HepG2 (cell line): ENCODE results near the gene DSCAML1. TPM values are rescaled to one million over a fixed set of nuclear protein-coding genes. Genes with fewer than 3 reads are reported as not detected.
A peak's percentile ranks its signal among the peaks of the same experiment; 100 is the strongest.

Experiments used
- AHR ChIP-seq: IDR thresholded peaks from 2 replicates; pipeline ENCODE4 v1.6.1; 2018; ENCODE audit warnings: missing genetic modification reagents, missing compliant biosample characterization
- CEBPG ChIP-seq: IDR thresholded peaks from 2 replicates; pipeline ENCODE4 v1.6.1; 2016
- ELF3 ChIP-seq: IDR thresholded peaks from 2 replicates; pipeline ENCODE4 v1.6.1; 2016; ENCODE audit warnings: missing genetic modification reagents, missing compliant biosample characterization
- FOXK2 ChIP-seq: fragments of 450-650 bp; IDR thresholded peaks from 2 replicates; pipeline ENCODE4 v1.6.1; 2016
- HMG20B ChIP-seq: conservative IDR thresholded peaks from 2 replicates; pipeline ENCODE4 v1.6.1; 2016; ENCODE audit warnings: missing genetic modification reagents, missing compliant biosample characterization
- MAFK ChIP-seq, 2 experiments: IDR thresholded peaks in 1 of 2; conservative IDR thresholded peaks in 1 of 2; 2 replicates each; pipeline ENCODE4 v1.6.1; 2011; ENCODE audit warnings: improper control_type of control experiment in 2 of 2, low read length in 2 of 2
- MAX ChIP-seq: IDR thresholded peaks from 2 replicates; pipeline ENCODE4 v1.6.1; 2012; ENCODE audit warnings: inconsistent platforms
- MLXIP ChIP-seq: sonication (generic); formaldehyde crosslinking; IDR thresholded peaks from 2 replicates; pipeline ENCODE4 v1.9.0; 2021; ENCODE audit warnings: missing genetic modification reagents, borderline replicate concordance
- NR0B2 ChIP-seq: sonication (generic); formaldehyde crosslinking; IDR thresholded peaks from 2 replicates; pipeline ENCODE4 v1.4.0; 2020; ENCODE audit warnings: mild to moderate bottlenecking, missing genetic modification reagents
- PREB ChIP-seq: sonication (generic); formaldehyde crosslinking; IDR thresholded peaks from 2 replicates; pipeline ENCODE4 v1.4.0; 2020; ENCODE audit warnings: missing genetic modification reagents
- RCOR2 ChIP-seq: IDR thresholded peaks from 2 replicates; pipeline ENCODE4 v1.6.1; 2016; ENCODE audit warnings: missing biosample characterization, missing genetic modification reagents
- TEF ChIP-seq: sonication (generic); formaldehyde crosslinking; IDR thresholded peaks from 2 replicates; pipeline ENCODE4 v1.5.0; 2020; ENCODE audit warnings: missing genetic modification reagents
- TIGD3 ChIP-seq: sonication (generic); formaldehyde crosslinking; IDR thresholded peaks from 2 replicates; pipeline ENCODE4 v1.5.1; 2020; ENCODE audit warnings: mild to moderate bottlenecking, missing genetic modification reagents, borderline replicate concordance
- ZBTB38 ChIP-seq: sonication (generic); formaldehyde crosslinking; IDR thresholded peaks from 2 replicates; pipeline ENCODE4 v1.5.1; 2020; ENCODE audit warnings: mild to moderate bottlenecking, missing genetic modification reagents
- ZFX ChIP-seq: sonication (generic); formaldehyde crosslinking; IDR thresholded peaks from 2 replicates; pipeline ENCODE4 v1.4.0; 2020; ENCODE audit warnings: mild to moderate bottlenecking, low read depth, missing genetic modification reagents, moderate library complexity
- ZFYVE20 ChIP-seq: sonication (generic); formaldehyde crosslinking; IDR thresholded peaks from 2 replicates; pipeline ENCODE4 v1.8.0; 2023; ENCODE audit warnings: low read depth, mild to moderate bottlenecking, moderate library complexity, missing genetic modification reagents, borderline replicate concordance
- ZNF17 ChIP-seq: sonication (generic); formaldehyde crosslinking; IDR thresholded peaks from 2 replicates; pipeline ENCODE4 v1.5.0; 2020; ENCODE audit warnings: mild to moderate bottlenecking, missing genetic modification reagents
- ZNF362 ChIP-seq: sonication (generic); formaldehyde crosslinking; IDR thresholded peaks from 2 replicates; pipeline ENCODE4 v1.4.0; 2020; ENCODE audit warnings: missing genetic modification reagents, mild to moderate bottlenecking, borderline replicate concordance
- ZNF382 ChIP-seq: sonication (generic); formaldehyde crosslinking; IDR thresholded peaks from 2 replicates; pipeline ENCODE4 v1.5.0; 2020; ENCODE audit warnings: missing genetic modification reagents, mild to moderate bottlenecking, borderline replicate concordance
- ZNF770 ChIP-seq: sonication (generic); formaldehyde crosslinking; IDR thresholded peaks from 2 replicates; pipeline ENCODE4 v1.5.0; 2020; ENCODE audit warnings: mild to moderate bottlenecking, missing genetic modification reagents
- polyA plus RNA-seq, 8 experiments: library from polyadenylated mRNA; depleted of rRNA in 3 of 8; stranded (reverse) in 7 of 8; unstranded in 1 of 8; fragments of >200 nt; fragmentation: Illumina TruSeq in 4 of 8; extraction: Trizol in 4 of 8; gene quantifications; 2 replicates each; pipeline versions ENCODE4 v1.2.1 to v1.2.3, GENCODE V29; 2011 to 2016; ENCODE audit warnings: low read depth in 4 of 8, missing spikeins in 1 of 8, mixed read lengths in 1 of 8; ENCODE audit not compliant: insufficient read depth in 1 of 8
- total RNA-seq, 5 experiments: library from RNA; depleted of rRNA; stranded (reverse); fragments of >200 nt; fragmentation: Illumina TruSeq; extraction: Trizol; gene quantifications; 2 replicates each; pipeline ENCODE4 v1.2.3, GENCODE V29; 2016; ENCODE audit warnings: low read depth in 1 of 5

The DSCAML1 gene
- total and polyA plus RNA-seq, 2 of the 13 experiments (the other 11 are each of a cell fraction or from before 2014, with no cell fraction given), result 0.29 to 0.40 TPM

GRCh38 chr11:117816151-117816741 is 19.2 kb upstream of the DSCAML1 start (continued):
- TF ChIP-seq ZNF382 (CRISPR knock-in tag) (no peak), AHR (CRISPR knock-in tag) (no peak), ELF3 (CRISPR knock-in tag) (no peak), ZNF17 (no peak), HMG20B (no peak), TEF (no peak), NR0B2 (no peak), MAX (0 out of 2 replicates have a peak, but pooled peaks have one; percentile 13), MLXIP (no peak), TIGD3 (CRISPR knock-in tag) (no peak), ZBTB38 (CRISPR knock-in tag) (peak; percentile 16; the same call in 1 of the 2 replicates), FOXK2 (no peak), ZFX (CRISPR knock-in tag) (peak; percentile 87), RCOR2 (no peak), ZFYVE20 (CRISPR knock-in tag) (no peak), CEBPG (CRISPR knock-in tag) (no peak), PREB (CRISPR knock-in tag) (no peak), ZNF362 (CRISPR knock-in tag) (no peak), MAFK (conservative IDR thresholded peaks at IDR 0.05 in 1 of 2, IDR thresholded peaks at IDR 0.05 in 1 of 2; ENCODE audit: low read length in 2 of 2) (no peak), ZNF770 (CRISPR knock-in tag) (no peak)
